ENCODE measurements around the gene PAX8.

DNA sequence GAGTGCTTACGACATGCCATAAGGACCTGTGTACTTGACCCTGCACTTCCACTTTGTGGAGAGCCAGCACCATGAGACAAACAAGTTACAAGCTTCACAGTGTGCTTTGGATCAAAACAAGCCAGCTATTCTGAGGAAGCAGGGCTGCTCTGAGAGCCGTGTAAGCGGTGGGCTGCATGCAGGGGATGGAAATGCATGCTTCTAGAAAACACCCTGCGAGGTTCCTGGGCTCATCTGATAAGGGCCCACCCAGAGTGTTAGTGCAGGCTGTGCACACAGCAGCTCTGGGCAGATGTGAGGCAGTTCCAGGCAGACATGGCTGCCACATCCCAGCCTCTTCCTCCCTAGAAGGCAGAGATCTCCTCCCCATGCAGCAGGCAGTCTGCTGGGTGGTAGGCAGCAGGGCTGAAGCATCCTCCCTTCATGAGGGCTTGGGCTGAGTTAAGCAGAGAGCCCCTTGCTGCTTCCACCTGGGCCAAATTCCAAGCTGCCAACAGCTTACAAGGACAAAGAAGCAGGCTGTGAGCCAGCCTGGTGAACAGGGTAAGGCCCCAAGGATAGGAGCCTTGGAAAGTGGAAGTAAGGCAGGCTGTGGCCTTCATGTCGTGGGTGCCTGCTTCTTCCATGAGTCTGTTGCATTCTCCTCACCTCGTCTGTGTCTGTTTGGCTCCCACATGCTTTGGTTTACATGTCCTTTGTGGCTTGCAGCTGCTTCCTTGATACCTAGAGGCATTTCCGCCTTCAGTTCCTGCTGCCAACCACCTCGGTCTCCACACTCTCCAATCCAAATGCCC is 97.3 kb downstream of the PAX8 start:
- TF ChIP-seq GABPA (IDR thresholded peaks at IDR 0.05; ENCODE audit: low read depth) (no peak), CTCF (IDR thresholded peaks at IDR 0.05; ENCODE audit: insufficient read depth, low read length) (no peak), POLR2AphosphoS5 (IDR thresholded peaks at IDR 0.05; ENCODE audit: low read depth) (no peak; the same call in 1 of the 2 replicates), REST (IDR thresholded peaks at IDR 0.05; ENCODE audit: insufficient replicate concordance, low read depth) (no peak)
